Nephron progenitor cell (in vitro differentiated cells): ENCODE data around the gene TERT.

Experiments used
- DNase-seq: peaks from one replicate; pipeline ENCODE4 v3.0.0; 2021
- H3K27ac Mint-ChIP-seq: 2 replicates; pipeline ENCODE4 v1.8.0; 2021; ENCODE audit warnings: mild to moderate bottlenecking, moderate library complexity, mixed read lengths
- H3K27me3 Mint-ChIP-seq: 2 replicates; pipeline ENCODE4 v1.8.0; 2021; ENCODE audit warnings: mild to moderate bottlenecking, low read depth, mixed read lengths; ENCODE audit not compliant: poor library complexity
- H3K36me3 Mint-ChIP-seq: 2 replicates; pipeline ENCODE4 v1.8.0; 2021; ENCODE audit warnings: low read depth, mixed read lengths
- H3K4me1 Mint-ChIP-seq: 2 replicates; pipeline ENCODE4 v1.8.0; 2021; ENCODE audit warnings: mixed read lengths
- H3K4me3 Mint-ChIP-seq: 2 replicates; pipeline ENCODE4 v1.8.0; 2021; ENCODE audit warnings: mild to moderate bottlenecking, moderate library complexity, mixed read lengths
- H3K9me3 Mint-ChIP-seq: 2 replicates; pipeline ENCODE4 v1.8.0; 2021; ENCODE audit warnings: mild to moderate bottlenecking, moderate library complexity, mixed read lengths
- TF ChIP-seq, protein P1 (sequence below): fragments of 200-600 bp; sonication (generic); IDR thresholded peaks from 2 replicates; pipeline ENCODE4 v1.5.0; 2021; ENCODE audit warnings: antibody characterized with exemption

TERT gene

GRCh38 chr5:1314564-1314982 lies 19.7 kb upstream of the TERT start:
- Mint-ChIP-seq H3K36me3 (peaks cover 10% of the 10 kb centered on the region), H3K9me3 (peaks cover 16% of the 10 kb centered on the region), H3K27ac (no peak overlapping the region), H3K4me1 (peaks cover 26% of the 10 kb centered on the region), H3K27me3 (peaks cover 13% of the 10 kb centered on the region), H3K4me3 (no peak overlapping the region)
- no peak for DNase-seq
- TF ChIP-seq, protein P1, sequence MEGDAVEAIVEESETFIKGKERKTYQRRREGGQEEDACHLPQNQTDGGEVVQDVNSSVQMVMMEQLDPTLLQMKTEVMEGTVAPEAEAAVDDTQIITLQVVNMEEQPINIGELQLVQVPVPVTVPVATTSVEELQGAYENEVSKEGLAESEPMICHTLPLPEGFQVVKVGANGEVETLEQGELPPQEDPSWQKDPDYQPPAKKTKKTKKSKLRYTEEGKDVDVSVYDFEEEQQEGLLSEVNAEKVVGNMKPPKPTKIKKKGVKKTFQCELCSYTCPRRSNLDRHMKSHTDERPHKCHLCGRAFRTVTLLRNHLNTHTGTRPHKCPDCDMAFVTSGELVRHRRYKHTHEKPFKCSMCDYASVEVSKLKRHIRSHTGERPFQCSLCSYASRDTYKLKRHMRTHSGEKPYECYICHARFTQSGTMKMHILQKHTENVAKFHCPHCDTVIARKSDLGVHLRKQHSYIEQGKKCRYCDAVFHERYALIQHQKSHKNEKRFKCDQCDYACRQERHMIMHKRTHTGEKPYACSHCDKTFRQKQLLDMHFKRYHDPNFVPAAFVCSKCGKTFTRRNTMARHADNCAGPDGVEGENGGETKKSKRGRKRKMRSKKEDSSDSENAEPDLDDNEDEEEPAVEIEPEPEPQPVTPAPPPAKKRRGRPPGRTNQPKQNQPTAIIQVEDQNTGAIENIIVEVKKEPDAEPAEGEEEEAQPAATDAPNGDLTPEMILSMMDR: no peak

GRCh38 chr5:1312993-1313833 lies 18.3 kb upstream of the TERT start:
- H3K4me1 Mint-ChIP-seq: peaks cover 26% of the 10 kb centered on the region
- TF ChIP-seq, protein P1: no peak
- H3K9me3 Mint-ChIP-seq: peaks cover 16% of the 10 kb centered on the region
- peak; percentile 1 for DNase-seq
- no peak overlapping the region for H3K4me3 Mint-ChIP-seq
- H3K36me3 Mint-ChIP-seq: peaks cover 10% of the 10 kb centered on the region
- peaks cover 18% of the 10 kb centered on the region for H3K27me3 Mint-ChIP-seq
- H3K27ac Mint-ChIP-seq: no peak overlapping the region

DNA sequence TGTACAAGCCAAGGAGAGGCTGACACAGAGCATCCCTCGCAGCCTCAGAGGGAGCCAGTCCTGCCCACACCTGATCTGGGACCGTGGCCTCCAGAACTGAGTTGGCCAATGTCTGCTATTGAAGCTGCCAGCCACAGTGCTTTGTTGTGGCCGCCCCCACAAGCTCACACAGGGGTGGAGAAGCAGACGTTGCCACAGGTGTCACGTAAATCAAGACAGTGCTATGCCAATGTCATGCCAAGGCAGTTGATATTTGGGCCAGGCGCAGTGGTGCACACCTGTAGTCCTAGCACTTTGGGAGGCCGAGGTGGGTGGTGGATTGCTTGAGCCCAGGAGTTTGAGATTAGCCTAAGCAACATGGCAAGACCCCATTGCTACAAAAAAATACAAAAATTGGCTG lies 17.3 kb upstream of the TERT start:
- Mint-ChIP-seq H3K4me1 (peaks cover 22% of the 10 kb centered on the region), H3K27me3 (peaks cover 18% of the 10 kb centered on the region)

DNA sequence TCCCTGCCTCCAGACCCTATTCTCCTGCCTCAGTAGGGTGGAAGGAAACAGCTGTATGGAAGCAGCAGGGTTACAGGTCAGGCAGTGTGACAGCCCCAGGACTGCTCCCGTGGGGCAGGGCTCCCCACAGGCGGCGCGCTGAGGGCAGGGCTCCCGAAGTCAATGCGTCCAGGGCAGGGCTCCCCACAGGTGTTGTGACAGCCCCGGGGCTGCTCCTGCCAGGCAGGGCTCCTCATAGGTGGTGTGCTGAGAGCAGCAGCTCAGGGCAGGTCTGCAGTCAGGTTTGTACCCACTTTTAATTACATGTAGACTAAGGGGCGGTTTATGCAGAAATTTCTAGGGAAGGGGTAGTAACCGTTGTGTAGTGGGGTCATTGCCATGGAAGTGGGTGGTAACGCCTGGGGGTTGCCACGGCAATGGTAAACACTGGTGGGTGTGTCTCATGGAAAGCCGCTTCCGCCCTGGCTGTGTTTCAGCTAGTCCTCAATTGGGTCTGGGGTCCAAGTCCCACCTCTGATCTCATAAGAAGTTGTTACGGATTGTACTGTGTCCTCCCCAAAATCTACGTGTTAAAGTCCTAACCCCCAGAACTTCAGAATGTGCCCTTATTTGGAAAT lies 16.7 kb upstream of the TERT start:
- Mint-ChIP-seq H3K9me3 (peaks cover 16% of the 10 kb centered on the region), H3K4me3 (no peak overlapping the region)
- TF ChIP-seq, protein P1: no peak

More for the DNA sequence above, 17.3 kb upstream of the TERT start:
- Mint-ChIP-seq H3K27ac (no peak overlapping the region), H3K36me3 (peaks cover 5% of the 10 kb centered on the region), H3K4me3 (no peak overlapping the region), H3K9me3 (peaks cover 16% of the 10 kb centered on the region)
- peak; percentile 0 for DNase-seq
- TF ChIP-seq, protein P1: no peak

DNA sequence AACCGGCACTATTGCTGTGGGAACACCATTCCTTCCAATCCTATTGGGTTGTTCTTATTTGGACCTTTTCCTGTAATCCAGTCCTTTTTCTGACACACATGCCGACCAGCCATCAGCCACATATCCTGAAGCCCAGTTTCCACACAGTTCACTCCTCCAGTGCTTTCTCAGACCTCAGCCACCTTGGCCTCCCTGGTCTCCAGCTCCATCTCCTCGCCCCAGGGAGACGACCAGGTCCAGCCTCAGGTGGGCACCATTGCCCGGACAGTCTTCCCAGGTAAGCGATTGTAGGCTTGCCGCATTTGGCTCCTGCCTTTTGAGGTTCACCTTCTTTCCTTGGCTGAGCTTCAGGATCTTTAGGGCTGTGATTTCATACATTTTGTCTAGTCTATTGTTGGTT lies 15.2 kb upstream of the TERT start:
- H3K27ac Mint-ChIP-seq: no peak overlapping the region
- no peak for DNase-seq
- peaks cover 2% of the 10 kb centered on the region for H3K4me1 Mint-ChIP-seq
- H3K4me3 Mint-ChIP-seq: no peak overlapping the region
- TF ChIP-seq, protein P1: no peak
- no peaks in the 10 kb centered on the region for H3K36me3 Mint-ChIP-seq
- peaks cover 16% of the 10 kb centered on the region for H3K9me3 Mint-ChIP-seq
- H3K27me3 Mint-ChIP-seq: peaks cover 27% of the 10 kb centered on the region

More for the DNA sequence above, 16.7 kb upstream of the TERT start:
- H3K4me1 Mint-ChIP-seq: peaks cover 17% of the 10 kb centered on the region
- peak; percentile 0 for DNase-seq
- peaks cover 18% of the 10 kb centered on the region for H3K27me3 Mint-ChIP-seq
- no peaks in the 10 kb centered on the region for H3K36me3 Mint-ChIP-seq
- no peak overlapping the region for H3K27ac Mint-ChIP-seq
